T follicular helper cell (primary cell): ENCODE measurements around the gene GAS5.

Experiments
- DNase-seq: peaks from one replicate; pipeline ENCODE4 v3.0.0-alpha.2; 2020; ENCODE audit warnings: low read depth

Gene GAS5

GRCh38 chr1:173824315-173825081 lies 43.3 kb downstream of the GAS5 start, which contains the start of the genes CENPL and DARS2:
CENPL (minus strand) TSS chr1:173824883; CDS start chr1:173811299, 13,584 bp downstream.
DARS2 (plus strand) TSS chr1:173824673; CDS start chr1:173825230, 557 bp downstream.
- DNase-seq: peak; percentile 87

- DNase-seq: no peak
Measured at GRCh38 chr1:173823781-173824314, 43.9 kb downstream of the GAS5 start.

- DNase-seq: no peak
Measured at GRCh38 chr1:173821680-173822079, 46.1 kb downstream of the GAS5 start.

GRCh38 chr1:173818459-173818858 lies 49.3 kb downstream of the GAS5 start:
- no peak for DNase-seq
